Right atrium auricular region (tissue), 2 donors: ENCODE results near the gene GTF2F2. TPM values are rescaled to one million over a fixed set of nuclear protein-coding genes. Genes with fewer than 3 reads are reported as not detected.

Experiments used
- DNase-seq: peaks from one replicate; pipeline ENCODE4 v3.0.0-alpha.2; 2019; ENCODE audit warnings: low spot score
- H3K27ac ChIP-seq, 2 donors: fragments of 200-600 bp; sonication (generic); 1 replicate in 1 of 2; 2 replicates in 1 of 2; pipeline ENCODE4 v1.5.1; 2016 to 2019
- H3K27me3 ChIP-seq, 2 donors: fragments of 200-600 bp; sonication (generic); one replicate each; pipeline versions ENCODE4 v1.5.1 to v1.6.0; 2017 to 2019
- H3K36me3 ChIP-seq: fragments of 200-600 bp; sonication (generic); one replicate; pipeline ENCODE4 v1.5.1; 2016
- H3K4me1 ChIP-seq, 2 donors: fragments of 200-600 bp; sonication (generic); one replicate each; pipeline versions ENCODE4 v1.5.1 to v1.6.0; 2017 to 2019
- H3K4me3 ChIP-seq, 2 donors: fragments of 200-600 bp; sonication (generic); 1 replicate in 1 of 2; 2 replicates in 1 of 2; pipeline ENCODE4 v1.5.1; 2017 to 2019; ENCODE audit warnings: mild to moderate bottlenecking in 1 of 2, moderate library complexity in 1 of 2
- H3K9me3 ChIP-seq, 2 donors: fragments of 200-600 bp; sonication (generic); one replicate each; pipeline ENCODE4 v1.5.1; 2019
- CTCF ChIP-seq, 2 donors: fragments of 200-600 bp; sonication (generic); IDR thresholded peaks; one replicate each; pipeline ENCODE4 v1.5.1; 2019; ENCODE audit warnings: antibody characterized with exemption in 2 of 2
- total RNA-seq, 2 donors: library from RNA; depleted of rRNA; stranded (reverse); fragments of >200 nt; gene quantifications; one replicate each; pipeline ENCODE4 v1.1.0, GENCODE V29; 2016

The GTF2F2 gene
- total RNA-seq, 2 donors from 2014 or later, result 9.4 to 23.3 TPM

GRCh38 chr13:45220403-45220802, 100.1 kb downstream of the GTF2F2 start:
- Histone ChIP-seq H3K27ac (no peak overlapping the region), H3K27me3 (no peaks in the 10 kb centered on the region), H3K36me3 (no peaks in the 10 kb centered on the region), H3K4me1 (peaks cover 0 to 13% of the 10 kb centered on the region in 2 donors), H3K4me3 (no peak overlapping the region), H3K9me3 (no peaks in the 10 kb centered on the region)
- no peak for TF ChIP-seq CTCF (IDR thresholded peaks at IDR 0.05)
- DNase-seq, result no peak

GRCh38 chr13:45222516-45222915, 102.2 kb downstream of the GTF2F2 start:
- no peak overlapping the region for H3K4me3 ChIP-seq
- no peak for TF ChIP-seq CTCF (IDR thresholded peaks at IDR 0.05)

GRCh38 chr13:45222919-45223318, 102.6 kb downstream of the GTF2F2 start:
- H3K36me3 ChIP-seq, result no peaks in the 10 kb centered on the region
- peaks cover 0 to 12% of the 10 kb centered on the region in 2 donors for H3K4me1 ChIP-seq
- no peaks in the 10 kb centered on the region for H3K27me3 ChIP-seq
- H3K4me3 ChIP-seq, result no peak overlapping the region
- DNase-seq, result no peak
- no peak for TF ChIP-seq CTCF (IDR thresholded peaks at IDR 0.05)
- no peaks in the 10 kb centered on the region for H3K9me3 ChIP-seq
- no peak overlapping the region for H3K27ac ChIP-seq

More at GRCh38 chr13:45222516-45222915, 102.2 kb downstream of the GTF2F2 start:
- H3K36me3 ChIP-seq, result no peaks in the 10 kb centered on the region
- no peaks in the 10 kb centered on the region for H3K27me3 ChIP-seq
- no peak for DNase-seq
- no peaks in the 10 kb centered on the region for H3K9me3 ChIP-seq
- H3K4me1 ChIP-seq, result peaks cover 0 to 13% of the 10 kb centered on the region in 2 donors
- H3K27ac ChIP-seq, result no peak overlapping the region

- H3K9me3 ChIP-seq, result no peaks in the 10 kb centered on the region
- no peak for TF ChIP-seq CTCF (IDR thresholded peaks at IDR 0.05)
- H3K27me3 ChIP-seq, result no peaks in the 10 kb centered on the region
- H3K4me3 ChIP-seq, result no peak overlapping the region
- DNase-seq, result no peak
- H3K36me3 ChIP-seq, result no peaks in the 10 kb centered on the region
- peaks cover 0 to 8% of the 10 kb centered on the region in 2 donors for H3K4me1 ChIP-seq
- H3K27ac ChIP-seq, result no peak overlapping the region
Measured at GRCh38 chr13:45224176-45224575, 103.9 kb downstream of the GTF2F2 start.

GRCh38 chr13:45225370-45225769, 105.1 kb downstream of the GTF2F2 start:
- Histone ChIP-seq H3K27me3 (no peaks in the 10 kb centered on the region), H3K36me3 (no peaks in the 10 kb centered on the region), H3K9me3 (no peaks in the 10 kb centered on the region), H3K4me1 (peaks cover 0 to under 1% of the 10 kb centered on the region in 2 donors), H3K4me3 (no peak overlapping the region), H3K27ac (no peak overlapping the region)
- TF ChIP-seq CTCF (IDR thresholded peaks at IDR 0.05), result no peak
- no peak for DNase-seq

- no peak overlapping the region for H3K27ac ChIP-seq
- no peaks in the 10 kb centered on the region for H3K27me3 ChIP-seq
- H3K36me3 ChIP-seq, result no peaks in the 10 kb centered on the region
- TF ChIP-seq CTCF (IDR thresholded peaks at IDR 0.05), result no peak
- no peaks in the 10 kb centered on the region for H3K9me3 ChIP-seq
- DNase-seq, result no peak
- no peak overlapping the region for H3K4me3 ChIP-seq
- no peaks in the 10 kb centered on the region for H3K4me1 ChIP-seq
Measured at GRCh38 chr13:45226024-45226423, 105.7 kb downstream of the GTF2F2 start.
